Vagina (tissue), 2 donors: ENCODE data around the gene FANK1. TPM values are rescaled to one million over a fixed set of nuclear protein-coding genes. Genes with fewer than 3 reads are reported as not detected.

Experiments
- DNase-seq, 2 donors: peaks; one replicate each; pipeline ENCODE4 v3.0.0-alpha.2; 2017; ENCODE audit errors: extremely low spot score in 2 of 2
- H3K27ac ChIP-seq: fragments of 200-600 bp; sonication (generic); one replicate; pipeline ENCODE4 v1.5.1; 2019
- H3K27me3 ChIP-seq: fragments of 200-600 bp; sonication (generic); one replicate; pipeline ENCODE4 v1.5.1; 2019
- H3K36me3 ChIP-seq, 2 donors: fragments of 200-600 bp; sonication (generic); one replicate each; pipeline ENCODE4 v1.5.1; 2017 to 2019
- H3K4me1 ChIP-seq: fragments of 200-600 bp; sonication (generic); one replicate; pipeline ENCODE4 v1.5.1; 2019
- H3K4me3 ChIP-seq, 2 donors: fragments of 200-600 bp; sonication (generic); 1 replicate in 1 of 2; 2 replicates in 1 of 2; pipeline ENCODE4 v1.5.1; 2016 to 2019
- H3K9me3 ChIP-seq: fragments of 200-600 bp; sonication (generic); one replicate; pipeline ENCODE4 v1.5.1; 2019
- CTCF ChIP-seq, 3 experiments: fragments of 450-650 bp in 2 of 3; fragments of 200-600 bp in 1 of 3; sonication (generic) in 1 of 3; IDR thresholded peaks; one replicate each; pipeline ENCODE4 v1.5.1; 2017 to 2019; ENCODE audit warnings: antibody characterized with exemption in 3 of 3, mild to moderate bottlenecking in 2 of 3, moderate library complexity in 2 of 3
- POLR2A ChIP-seq, 2 donors: fragments of 450-650 bp; IDR thresholded peaks; one replicate each; pipeline ENCODE4 v1.6.1; 2017; ENCODE audit warnings: antibody characterized with exemption in 2 of 2, mild to moderate bottlenecking in 2 of 2, moderate library complexity in 2 of 2
- POLR2AphosphoS5 ChIP-seq, 2 donors: sonication (generic); formaldehyde crosslinking; IDR thresholded peaks; one replicate each; pipeline ENCODE4 v1.9.0; 2017; ENCODE audit warnings: antibody characterized with exemption in 2 of 2, mild to moderate bottlenecking in 2 of 2, low read depth in 1 of 2; ENCODE audit not compliant: insufficient read depth in 1 of 2
- intact Hi-C: fragments of 100-400 bp; cut with DNase I; formaldehyde crosslinking; loops from one replicate; pipeline ENCODE4 v1.15.1; 2023
- total RNA-seq: library from RNA; depleted of rRNA; stranded (reverse); fragments of >200 nt; gene quantifications from one replicate; pipeline ENCODE4 v1.2.3, GENCODE V29; 2016

The FANK1 gene
- total RNA-seq, 1 donor from 2014 or later = 6.6 TPM

DNA sequence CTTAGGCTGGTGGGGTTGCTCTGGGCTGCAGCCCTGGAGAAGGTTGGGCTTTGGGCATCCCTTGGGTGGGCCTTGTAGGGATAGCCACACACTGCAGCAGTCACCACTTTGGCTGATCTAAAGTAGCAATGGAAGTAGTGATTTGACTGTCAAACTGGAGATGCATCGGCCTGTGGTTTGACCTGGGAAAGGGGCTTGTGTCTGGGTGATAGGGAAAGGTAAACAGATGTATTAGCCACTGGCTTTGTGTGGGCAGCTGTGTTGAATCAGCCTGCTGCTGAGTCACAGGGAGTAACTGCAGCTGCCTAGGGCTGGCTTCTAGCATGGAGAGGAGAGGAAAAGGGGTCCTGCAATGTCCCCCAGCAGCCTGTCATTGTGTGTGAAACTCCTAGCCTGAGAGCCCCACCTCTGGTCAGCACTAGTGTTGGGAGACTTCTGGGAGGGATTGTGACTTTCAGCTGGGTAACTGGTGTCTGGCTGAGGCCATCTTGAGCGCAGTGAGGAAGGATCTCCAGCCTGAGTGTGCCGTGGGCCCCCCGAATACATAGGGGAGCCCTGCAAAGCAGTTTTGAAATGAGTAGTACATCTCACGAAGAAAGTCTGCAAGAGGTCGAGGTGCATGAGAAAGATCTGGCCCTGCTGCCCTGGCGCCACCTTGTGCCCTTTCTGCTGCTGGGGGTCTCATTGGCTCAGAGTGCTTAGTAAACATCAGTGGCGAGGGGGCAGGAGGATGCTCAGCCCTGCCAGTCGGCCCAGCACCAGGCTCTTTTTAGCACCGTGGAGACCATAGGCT, 117.3 kb downstream of the FANK1 start:
- DNase-seq = no peak
- intact Hi-C loops = no loop called here
- Histone ChIP-seq H3K4me3 (no peak overlapping the region), H3K27ac (no peak overlapping the region), H3K9me3 (no peaks in the 10 kb centered on the region), H3K36me3 (no peaks in the 10 kb centered on the region), H3K4me1 (no peaks in the 10 kb centered on the region), H3K27me3 (no peaks in the 10 kb centered on the region)
- TF ChIP-seq CTCF (IDR thresholded peaks at IDR 0.05) (no peak), POLR2A (IDR thresholded peaks at IDR 0.05) (no peak), POLR2AphosphoS5 (IDR thresholded peaks at IDR 0.05; ENCODE audit: insufficient read depth in 1 of 2, low read depth in 1 of 2) (no peak)

DNA sequence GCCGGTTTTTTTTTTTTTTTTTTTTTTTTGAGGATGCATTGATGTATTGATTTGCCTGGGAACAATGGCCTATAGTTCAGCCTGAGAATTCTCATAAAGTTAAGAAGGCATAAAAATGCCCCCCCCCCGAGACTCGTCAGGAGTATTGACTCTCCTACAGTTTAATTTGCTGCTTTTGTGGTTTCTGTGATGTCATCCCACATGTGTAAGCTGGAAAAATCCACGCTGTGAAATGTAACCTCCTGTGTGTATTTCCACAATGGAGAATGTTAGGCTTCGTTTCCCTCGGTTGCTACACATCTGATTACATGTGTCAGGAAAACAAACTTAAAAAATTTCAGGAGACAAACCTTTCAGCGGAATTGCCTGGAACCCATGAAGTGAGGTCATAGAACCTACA, 117.9 kb downstream of the FANK1 start:
- DNase-seq = no peak
- H3K36me3 ChIP-seq = no peaks in the 10 kb centered on the region
- no peak overlapping the region for H3K27ac ChIP-seq
- no peaks in the 10 kb centered on the region for H3K9me3 ChIP-seq
- no peak overlapping the region for H3K4me3 ChIP-seq
- intact Hi-C loops = no loop called here
- no peaks in the 10 kb centered on the region for H3K4me1 ChIP-seq
- H3K27me3 ChIP-seq = no peaks in the 10 kb centered on the region
- TF ChIP-seq CTCF (IDR thresholded peaks at IDR 0.05) (no peak), POLR2AphosphoS5 (IDR thresholded peaks at IDR 0.05; ENCODE audit: insufficient read depth in 1 of 2, low read depth in 1 of 2) (no peak), POLR2A (IDR thresholded peaks at IDR 0.05) (no peak)

DNA sequence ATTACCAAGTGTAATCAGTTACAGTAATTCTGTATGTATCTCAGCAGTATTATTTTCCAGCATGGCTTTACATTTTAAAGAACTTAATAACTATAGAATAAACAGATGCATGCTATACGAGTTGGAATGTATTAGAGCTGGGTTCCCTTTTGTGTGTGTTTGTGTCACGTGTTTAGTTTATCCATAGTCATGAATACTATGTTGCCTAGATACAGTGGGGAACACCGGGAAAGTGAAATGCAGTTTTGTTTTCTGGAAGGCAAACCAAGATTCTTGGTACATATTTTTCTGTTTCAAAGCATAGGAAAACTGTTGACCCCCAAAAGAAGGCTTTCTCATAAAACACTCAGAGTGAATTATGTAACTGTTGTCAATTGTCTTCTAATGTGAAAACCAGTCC, 119.0 kb downstream of the FANK1 start:
- H3K4me3 ChIP-seq = no peak overlapping the region
- no peaks in the 10 kb centered on the region for H3K4me1 ChIP-seq
- H3K27ac ChIP-seq = no peak overlapping the region
- H3K27me3 ChIP-seq = no peaks in the 10 kb centered on the region
- no peaks in the 10 kb centered on the region for H3K36me3 ChIP-seq
- DNase-seq = no peak
- intact Hi-C loops = no loop called here
- H3K9me3 ChIP-seq = no peaks in the 10 kb centered on the region
- TF ChIP-seq POLR2AphosphoS5 (IDR thresholded peaks at IDR 0.05; ENCODE audit: insufficient read depth in 1 of 2, low read depth in 1 of 2) (no peak), POLR2A (IDR thresholded peaks at IDR 0.05) (no peak), CTCF (IDR thresholded peaks at IDR 0.05) (no peak)

DNA sequence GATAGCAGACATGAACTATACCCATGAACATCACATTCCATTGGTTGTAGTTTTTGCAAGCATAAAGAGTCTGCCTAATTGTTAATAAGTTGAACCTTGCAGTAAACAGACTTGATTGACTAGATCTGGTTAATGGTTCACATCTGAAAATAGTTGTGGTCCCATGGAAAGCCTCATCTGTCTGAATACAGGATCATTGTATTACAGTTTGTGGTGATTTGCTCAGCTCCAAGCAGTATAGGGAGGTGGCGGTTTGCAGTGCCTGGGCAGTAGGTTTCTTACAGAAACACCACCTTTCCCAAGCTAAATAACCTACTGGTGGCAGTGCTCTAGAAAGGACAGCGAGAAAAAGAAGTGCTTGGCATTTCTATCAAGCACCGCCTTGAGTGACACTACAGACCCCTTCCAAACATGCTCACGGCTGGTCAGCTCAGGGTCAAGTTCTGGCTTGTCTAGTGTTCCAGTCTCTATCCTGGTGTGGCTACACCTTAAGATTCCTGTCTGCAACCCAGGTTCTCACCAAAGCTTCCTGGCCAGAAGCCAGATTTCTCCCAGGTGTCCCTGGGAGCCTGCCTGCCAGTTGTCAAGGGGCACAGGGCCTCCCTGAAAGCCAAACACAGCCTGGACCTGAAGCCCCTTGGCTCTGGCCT, 119.9 kb downstream of the FANK1 start:
- no peaks in the 10 kb centered on the region for H3K4me1 ChIP-seq
- H3K27me3 ChIP-seq = no peaks in the 10 kb centered on the region
- no peak overlapping the region for H3K4me3 ChIP-seq
- no peaks in the 10 kb centered on the region for H3K36me3 ChIP-seq
- intact Hi-C loops = no loop called here
- TF ChIP-seq POLR2AphosphoS5 (IDR thresholded peaks at IDR 0.05; ENCODE audit: insufficient read depth in 1 of 2, low read depth in 1 of 2) (no peak), POLR2A (IDR thresholded peaks at IDR 0.05) (no peak), CTCF (IDR thresholded peaks at IDR 0.05) (no peak)
- DNase-seq = no peak
- H3K27ac ChIP-seq = no peak overlapping the region
- H3K9me3 ChIP-seq = no peaks in the 10 kb centered on the region

DNA sequence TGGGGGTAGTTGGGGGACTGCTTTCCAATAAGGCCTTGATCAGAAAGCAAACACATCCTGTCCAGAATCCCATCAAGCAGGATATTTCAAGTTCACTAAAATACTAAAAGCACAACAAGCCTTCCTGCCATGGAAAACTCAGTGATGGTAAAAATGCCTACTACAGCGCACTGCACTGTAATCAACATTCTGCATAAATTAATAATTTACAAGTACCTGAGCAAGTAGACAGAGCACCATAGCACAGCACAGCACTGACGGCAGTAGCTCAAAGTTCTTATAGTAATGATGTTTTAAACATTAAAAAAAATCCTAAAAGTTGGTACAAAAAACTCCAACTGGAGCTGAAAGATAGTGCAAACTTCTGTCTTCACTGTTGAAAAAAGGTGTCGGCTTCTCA, 120.5 kb downstream of the FANK1 start:
- H3K4me3 ChIP-seq = no peak overlapping the region
- H3K36me3 ChIP-seq = no peaks in the 10 kb centered on the region
- DNase-seq = no peak
- no peaks in the 10 kb centered on the region for H3K4me1 ChIP-seq
- no peaks in the 10 kb centered on the region for H3K27me3 ChIP-seq
- no peaks in the 10 kb centered on the region for H3K9me3 ChIP-seq
- H3K27ac ChIP-seq = no peak overlapping the region
- intact Hi-C loops = no loop called here
- no peak for TF ChIP-seq CTCF (IDR thresholded peaks at IDR 0.05)
- TF ChIP-seq POLR2A (IDR thresholded peaks at IDR 0.05) = no peak
- no peak for TF ChIP-seq POLR2AphosphoS5 (IDR thresholded peaks at IDR 0.05; ENCODE audit: insufficient read depth in 1 of 2, low read depth in 1 of 2)
